H9 (cell line): ENCODE data around the gene PUS10. TPM values are rescaled to one million over a fixed set of nuclear protein-coding genes. Genes with fewer than 3 reads are reported as not detected.
"Not testable (repeated sequence)": the region's sequence is repeated elsewhere in the genome, so short reads cannot be mapped to it uniquely, and the experiment has no call there.

Experiments used
- DNase-seq: peaks from one replicate; pipeline ENCODE4 v3.0.0-alpha.2; 2017
- H2AFZ ChIP-seq: one replicate; pipeline ENCODE4 v1.6.1; 2013; ENCODE audit warnings: mild to moderate bottlenecking, low read length, control low read depth, moderate library complexity
- H2AK5ac ChIP-seq: 2 replicates; pipeline ENCODE4 v1.6.1; 2013; ENCODE audit warnings: low read length, control low read depth, mixed read lengths; ENCODE audit not compliant: insufficient read length
- H2BK120ac ChIP-seq: one replicate; pipeline ENCODE4 v1.6.1; 2013; ENCODE audit warnings: low read depth, mild to moderate bottlenecking, low read length, control low read depth, inconsistent platforms; ENCODE audit not compliant: poor library complexity, severe bottlenecking
- H2BK12ac ChIP-seq: 2 replicates; pipeline ENCODE4 v1.6.1; 2013; ENCODE audit warnings: low read length, control low read depth, mixed read lengths, low read depth; ENCODE audit not compliant: insufficient read length
- H2BK15ac ChIP-seq: 2 replicates; pipeline ENCODE4 v1.6.1; 2013; ENCODE audit warnings: low read depth, low read length, control low read depth
- H2BK20ac ChIP-seq: one replicate; pipeline ENCODE4 v1.6.1; 2013; ENCODE audit warnings: low read depth, mild to moderate bottlenecking, low read length, control low read depth, inconsistent platforms; ENCODE audit not compliant: poor library complexity, severe bottlenecking
- H2BK5ac ChIP-seq: 2 replicates; pipeline ENCODE4 v1.6.1; 2013; ENCODE audit warnings: low read length, control low read depth, mixed read lengths; ENCODE audit not compliant: insufficient read length
- H3K14ac ChIP-seq: 2 replicates; pipeline ENCODE4 v1.6.1; 2013; ENCODE audit warnings: low read length, control low read depth; ENCODE audit not compliant: insufficient read depth
- H3K18ac ChIP-seq: 2 replicates; pipeline ENCODE4 v1.6.1; 2013; ENCODE audit warnings: low read depth, mild to moderate bottlenecking, mixed read lengths, low read length, control low read depth; ENCODE audit not compliant: insufficient read length
- H3K23ac ChIP-seq: 2 replicates; pipeline ENCODE4 v1.6.1; 2013; ENCODE audit warnings: low read length, control low read depth, mixed read lengths, low read depth; ENCODE audit not compliant: insufficient read length
- H3K23me2 ChIP-seq: 2 replicates; pipeline ENCODE4 v1.6.1; 2013; ENCODE audit warnings: low read depth, mild to moderate bottlenecking, mixed read lengths, low read length, control low read depth; ENCODE audit not compliant: insufficient read length, poor library complexity, severe bottlenecking
- H3K27ac ChIP-seq: 2 replicates; pipeline ENCODE4 v1.5.1; 2013; ENCODE audit warnings: low read length, control low read depth, mixed read lengths, low read depth; ENCODE audit not compliant: insufficient read length
- H3K27me3 ChIP-seq: 2 replicates; pipeline ENCODE4 v1.6.1; 2013; ENCODE audit warnings: low read length, control low read depth, inconsistent platforms; ENCODE audit not compliant: insufficient read depth
- H3K4ac ChIP-seq: 2 replicates; pipeline ENCODE4 v1.6.1; 2013; ENCODE audit warnings: low read depth, mild to moderate bottlenecking, control low read depth, inconsistent platforms, low read length, moderate library complexity
- H3K4me1 ChIP-seq: 2 replicates; pipeline ENCODE4 v1.6.1; 2013; ENCODE audit warnings: low read length, control low read depth, inconsistent platforms; ENCODE audit not compliant: insufficient read depth
- H3K4me2 ChIP-seq: 2 replicates; pipeline ENCODE4 v1.6.1; 2013; ENCODE audit warnings: low read length, control low read depth, mixed read lengths; ENCODE audit not compliant: insufficient read length, insufficient read depth
- H3K56ac ChIP-seq: 2 replicates; pipeline ENCODE4 v1.6.1; 2013; ENCODE audit warnings: low read depth, mild to moderate bottlenecking, mixed read lengths, low read length, control low read depth; ENCODE audit not compliant: insufficient read length
- H3K79me1 ChIP-seq: 2 replicates; pipeline ENCODE4 v1.6.1; 2013; ENCODE audit warnings: low read depth, mild to moderate bottlenecking, moderate library complexity, low read length, control low read depth, inconsistent platforms; ENCODE audit not compliant: insufficient read depth, poor library complexity, severe bottlenecking
- H3K79me2 ChIP-seq: 2 replicates; pipeline ENCODE4 v1.6.1; 2013; ENCODE audit warnings: low read length, control low read depth, inconsistent platforms; ENCODE audit not compliant: insufficient read depth
- H3K9ac ChIP-seq: 2 replicates; pipeline ENCODE4 v1.6.1; 2013; ENCODE audit warnings: low read length, control low read depth, mixed read lengths; ENCODE audit not compliant: insufficient read length; ENCODE audit errors: extremely low read depth
- H3K9me3 ChIP-seq: one replicate; pipeline ENCODE4 v1.6.1; 2013; ENCODE audit warnings: low read depth, low read length, inconsistent platforms; ENCODE audit not compliant: control insufficient read depth
- H3T11ph ChIP-seq: one replicate; pipeline ENCODE4 v1.6.1; 2013; ENCODE audit warnings: mild to moderate bottlenecking, low read length, control low read depth, inconsistent platforms
- H4K20me1 ChIP-seq: one replicate; pipeline ENCODE4 v1.6.1; 2013; ENCODE audit not compliant: control insufficient read depth, insufficient read length, insufficient read depth
- H4K5ac ChIP-seq: 2 replicates; pipeline ENCODE4 v1.6.1; 2013; ENCODE audit warnings: low read depth, mild to moderate bottlenecking, mixed read lengths, low read length, control low read depth; ENCODE audit not compliant: insufficient read length
- H4K8ac ChIP-seq: replicated peaks from 2 replicates; pipeline ENCODE4 v1.6.1; 2013; ENCODE audit warnings: low read length, control low read depth, mixed read lengths, low read depth; ENCODE audit not compliant: insufficient read length
- H4K91ac ChIP-seq: 2 replicates; pipeline ENCODE4 v1.6.1; 2013; ENCODE audit warnings: low read depth, mild to moderate bottlenecking, moderate library complexity, mixed read lengths, low read length, control low read depth; ENCODE audit not compliant: insufficient read length
- H3K27ac Mint-ChIP-seq, 3 experiments: 2 replicates in 2 of 3; 3 replicates in 1 of 3; pipeline ENCODE4 v1.8.0; 2020 to 2021; ENCODE audit warnings: mixed read lengths in 3 of 3, mild to moderate bottlenecking in 1 of 3, moderate library complexity in 1 of 3
- H3K27me3 Mint-ChIP-seq: 2 replicates; pipeline ENCODE4 v1.8.0; 2021; ENCODE audit warnings: low read depth, mild to moderate bottlenecking, moderate library complexity, mixed read lengths
- H3K36me3 Mint-ChIP-seq, 3 experiments: 2 replicates in 2 of 3; 3 replicates in 1 of 3; pipeline ENCODE4 v1.8.0; 2020 to 2021; ENCODE audit warnings: low read depth in 3 of 3, mixed read lengths in 3 of 3; ENCODE audit not compliant: insufficient read depth in 1 of 3
- H3K4me1 Mint-ChIP-seq, 2 experiments: 2 replicates each; pipeline ENCODE4 v1.8.0; 2020; ENCODE audit warnings: mixed read lengths in 2 of 2
- H3K4me3 Mint-ChIP-seq, 2 experiments: 2 replicates in 1 of 2; 3 replicates in 1 of 2; pipeline ENCODE4 v1.8.0; 2020 to 2021; ENCODE audit warnings: mild to moderate bottlenecking in 2 of 2, mixed read lengths in 2 of 2, moderate library complexity in 1 of 2
- H3K9me3 Mint-ChIP-seq, 2 experiments: 2 replicates in 1 of 2; 3 replicates in 1 of 2; pipeline ENCODE4 v1.8.0; 2020; ENCODE audit warnings: mild to moderate bottlenecking in 2 of 2, mixed read lengths in 2 of 2, moderate library complexity in 1 of 2
- CTCF ChIP-seq: fragments of 200-600 bp; sonication (generic); conservative IDR thresholded peaks from 3 replicates; pipeline ENCODE4 v1.8.0; 2021; ENCODE audit warnings: antibody characterized with exemption, mild to moderate bottlenecking
- WGBS: extraction: QIAGEN DNeasy Blood & Tissue Kit; methylation state at CpG from one replicate; pipeline ENCODE4 v1.1.7; 2013; ENCODE audit warnings: missing lambda C conversion rate, low lambda C conversion rate, mixed read lengths; ENCODE audit not compliant: insufficient read length; ENCODE audit errors: extremely low coverage; 5-methylcytosine and 5-hydroxymethylcytosine counted together
- total RNA-seq: library from RNA; stranded (reverse); gene quantifications from 2 replicates; pipeline ENCODE4 v1.2.1, GENCODE V29; 2021

PUS10 gene
- total RNA-seq, 1 experiment from 2014 or later, result 2.3 TPM

- Histone ChIP-seq H4K20me1 (no peaks in the 10 kb centered on the region), H2BK20ac (no peak overlapping the region), H3K4me2 (no peak overlapping the region), H4K8ac (no peak overlapping the region), H3K79me1 (no peaks in the 10 kb centered on the region), H2BK120ac (no peak overlapping the region), H3K14ac (no peak overlapping the region), H3K9ac (no peak overlapping the region), H3K27ac (no peak overlapping the region), H4K91ac (no peak overlapping the region), H3K4ac (no peak overlapping the region), H2AFZ (no peak overlapping the region), H3K56ac (no peak overlapping the region), H3K4me1 (no peaks in the 10 kb centered on the region), H3K23me2 (no peaks in the 10 kb centered on the region), H3K79me2 (no peaks in the 10 kb centered on the region), H3K27me3 (no peaks in the 10 kb centered on the region), H3K9me3 (no peaks in the 10 kb centered on the region), H2BK15ac (no peak overlapping the region), H3T11ph (no peak overlapping the region), H2BK12ac (no peak overlapping the region), H4K5ac (no peak overlapping the region), H2AK5ac (no peak overlapping the region), H3K23ac (no peak overlapping the region), H3K18ac (no peak overlapping the region), H2BK5ac (no peak overlapping the region)
- WGBS, result no CpG with 5 or more reads among the region's 1 CpG
- no peak for DNase-seq
- Mint-ChIP-seq H3K9me3 (no peaks in the 10 kb centered on the region), H3K27ac (no peak overlapping the region), H3K4me3 (no peak overlapping the region), H3K36me3 (no peaks in the 10 kb centered on the region), H3K4me1 (no peaks in the 10 kb centered on the region), H3K27me3 (no peaks in the 10 kb centered on the region)
- TF ChIP-seq CTCF, result no peak
Measured at GRCh38 chr2:60984720-60985119, 33.3 kb downstream of the PUS10 start.

- H3K27me3 ChIP-seq, H3K23ac ChIP-seq, H4K8ac ChIP-seq, H2BK15ac ChIP-seq, H2AK5ac ChIP-seq, H3T11ph ChIP-seq, H3K9ac ChIP-seq, H3K36me3 Mint-ChIP-seq, H2BK120ac ChIP-seq, H3K23me2 ChIP-seq, H3K9me3 Mint-ChIP-seq, H3K14ac ChIP-seq, H4K5ac ChIP-seq, H3K4me2 ChIP-seq, H3K4me3 Mint-ChIP-seq, H2BK12ac ChIP-seq, H3K18ac ChIP-seq, H3K79me2 ChIP-seq, H3K79me1 ChIP-seq, H3K56ac ChIP-seq, H4K20me1 ChIP-seq, H2BK20ac ChIP-seq, H2BK5ac ChIP-seq, H4K91ac ChIP-seq, H3K4me1 Mint-ChIP-seq, H3K4me1 ChIP-seq, H3K4ac ChIP-seq, H3K27ac ChIP-seq, H3K27me3 Mint-ChIP-seq, H2AFZ ChIP-seq, H3K9me3 ChIP-seq, H3K27ac Mint-ChIP-seq, DNase-seq: not testable (repeated sequence)
- WGBS, result no CpG with 5 or more reads among the region's 3 CpGs
Measured at GRCh38 chr2:60982066-60982465, 36.0 kb downstream of the PUS10 start.
